Stimulated activated CD8-positive, alpha-beta memory T cell treated with anti-CD3 and anti-CD28 coated beads, Interleukin-2, amount 100 ng/mL, for 48 hours (primary cell): ENCODE results near the gene RRAS.
"Not testable (repeated sequence)": the region's sequence is repeated elsewhere in the genome, so short reads cannot be mapped to it uniquely, and the experiment has no call there.

Experiments
- DNase-seq, 2 donors: peaks; one replicate each; pipeline ENCODE4 v3.0.0-alpha.2; 2020; ENCODE audit warnings: low read depth in 2 of 2

Gene RRAS

GRCh38 chr19:49655570-49656455 is 15.9 kb upstream of the RRAS start:
- no peak for DNase-seq

GRCh38 chr19:49654581-49654980 is 14.6 kb upstream of the RRAS start:
- no peak for DNase-seq

GRCh38 chr19:49653466-49653806 is 13.5 kb upstream of the RRAS start:
- no peak for DNase-seq

- no peak for DNase-seq
Measured at GRCh38 chr19:49652551-49653465, 12.9 kb upstream of the RRAS start.

- no peak for DNase-seq
Measured at GRCh38 chr19:49651820-49652550, 12.0 kb upstream of the RRAS start.

- DNase-seq, result no peak
Measured at GRCh38 chr19:49651029-49651819, 11.3 kb upstream of the RRAS start.

- no peak for DNase-seq
Measured at GRCh38 chr19:49646586-49646985, 6.6 kb upstream of the RRAS start.

GRCh38 chr19:49645995-49646394 is 6.1 kb upstream of the RRAS start:
- DNase-seq, result no peak

GRCh38 chr19:49645592-49645991 is 5.6 kb upstream of the RRAS start:
- no peak for DNase-seq

- DNase-seq, result no peak
Measured at GRCh38 chr19:49643466-49643865, 3.5 kb upstream of the RRAS start.

GRCh38 chr19:49642492-49643035 is 2.6 kb upstream of the RRAS start:
- no peak for DNase-seq

- DNase-seq, result peak; percentile 98 to 99
Measured at GRCh38 chr19:49641688-49642491, 1.9 kb upstream of the RRAS start, which contains the start of gene SCAF1. TSS of gene SCAF1 (plus strand) at chr19:49642209. CDS start at chr19:49645027, 2,818 bp downstream.

GRCh38 chr19:49639401-49640112 is 386 bp downstream of the RRAS start:
- DNase-seq, result no peak

- DNase-seq, result no peak
Measured at GRCh38 chr19:49637821-49638738, 1.9 kb downstream of the RRAS start.

GRCh38 chr19:49636233-49636932 is 3.6 kb downstream of the RRAS start:
- DNase-seq, result no peak

GRCh38 chr19:49635530-49636232 is 4.3 kb downstream of the RRAS start:
- DNase-seq, result no peak

- DNase-seq, result not testable (repeated sequence)
Measured at GRCh38 chr19:49633273-49633672, 6.7 kb downstream of the RRAS start.
